HepG2 (cell line): ENCODE results near the gene TBC1D20. TPM values are rescaled to one million over a fixed set of nuclear protein-coding genes. Genes with fewer than 3 reads are reported as not detected.
A peak's percentile ranks its signal among the peaks of the same experiment; 100 is the strongest.

ENCODE experiments used
- ATF7 ChIP-seq, 2 experiments: fragments of 450-650 bp in 1 of 2; sonication (generic) in 1 of 2; formaldehyde crosslinking in 1 of 2; IDR thresholded peaks; 2 replicates each; pipeline versions ENCODE4 v1.4.0 to v1.6.1; 2016 to 2020; ENCODE audit warnings: antibody characterized with exemption in 1 of 2, mild to moderate bottlenecking in 1 of 2, missing genetic modification reagents in 1 of 2
- HHEX ChIP-seq: IDR thresholded peaks from 2 replicates; pipeline ENCODE4 v1.6.1; 2016; ENCODE audit warnings: control low read depth
- ZNF724P ChIP-seq: sonication (generic); formaldehyde crosslinking; IDR thresholded peaks from 2 replicates; pipeline ENCODE4 v1.8.0; 2022; ENCODE audit warnings: missing genetic modification reagents, borderline replicate concordance
- polyA plus RNA-seq, 8 experiments: library from polyadenylated mRNA; depleted of rRNA in 3 of 8; stranded (reverse) in 7 of 8; unstranded in 1 of 8; fragments of >200 nt; fragmentation: Illumina TruSeq in 4 of 8; extraction: Trizol in 4 of 8; gene quantifications; 2 replicates each; pipeline versions ENCODE4 v1.2.1 to v1.2.3, GENCODE V29; 2011 to 2016; ENCODE audit warnings: low read depth in 4 of 8, missing spikeins in 1 of 8, mixed read lengths in 1 of 8; ENCODE audit not compliant: insufficient read depth in 1 of 8
- total RNA-seq, 5 experiments: library from RNA; depleted of rRNA; stranded (reverse); fragments of >200 nt; fragmentation: Illumina TruSeq; extraction: Trizol; gene quantifications; 2 replicates each; pipeline ENCODE4 v1.2.3, GENCODE V29; 2016; ENCODE audit warnings: low read depth in 1 of 5
- TF ChIP-seq, protein P1 (sequence below): sonication (generic); formaldehyde crosslinking; IDR thresholded peaks from 2 replicates; pipeline ENCODE4 v1.5.1; 2020; ENCODE audit warnings: mild to moderate bottlenecking, missing genetic modification reagents, borderline replicate concordance
- TF ChIP-seq, protein P2 (sequence below): sonication (generic); formaldehyde crosslinking; IDR thresholded peaks from 2 replicates; pipeline ENCODE4 v1.8.1; 2023; ENCODE audit warnings: missing genetic modification reagents, inconsistent platforms, borderline replicate concordance
- TF ChIP-seq, protein P3 (sequence below): sonication (generic); formaldehyde crosslinking; IDR thresholded peaks from 2 replicates; pipeline ENCODE4 v1.8.1; 2022; ENCODE audit warnings: mild to moderate bottlenecking, missing genetic modification reagents
- TF ChIP-seq, protein P4 (sequence below): sonication (generic); formaldehyde crosslinking; IDR thresholded peaks from one replicate; pipeline ENCODE4 v1.5.1; 2020; ENCODE audit warnings: mild to moderate bottlenecking, missing genetic modification reagents; ENCODE audit errors: not compliant biosample characterization
- TF ChIP-seq, protein P5 (sequence below): IDR thresholded peaks from 2 replicates; pipeline ENCODE4 v1.6.1; 2018; ENCODE audit warnings: missing genetic modification reagents

TBC1D20 gene
- total and polyA plus RNA-seq, 2 of the 13 experiments (the other 11 are each of a cell fraction or from before 2014, with no cell fraction given), result 36.6 to 47.1 TPM

DNA sequence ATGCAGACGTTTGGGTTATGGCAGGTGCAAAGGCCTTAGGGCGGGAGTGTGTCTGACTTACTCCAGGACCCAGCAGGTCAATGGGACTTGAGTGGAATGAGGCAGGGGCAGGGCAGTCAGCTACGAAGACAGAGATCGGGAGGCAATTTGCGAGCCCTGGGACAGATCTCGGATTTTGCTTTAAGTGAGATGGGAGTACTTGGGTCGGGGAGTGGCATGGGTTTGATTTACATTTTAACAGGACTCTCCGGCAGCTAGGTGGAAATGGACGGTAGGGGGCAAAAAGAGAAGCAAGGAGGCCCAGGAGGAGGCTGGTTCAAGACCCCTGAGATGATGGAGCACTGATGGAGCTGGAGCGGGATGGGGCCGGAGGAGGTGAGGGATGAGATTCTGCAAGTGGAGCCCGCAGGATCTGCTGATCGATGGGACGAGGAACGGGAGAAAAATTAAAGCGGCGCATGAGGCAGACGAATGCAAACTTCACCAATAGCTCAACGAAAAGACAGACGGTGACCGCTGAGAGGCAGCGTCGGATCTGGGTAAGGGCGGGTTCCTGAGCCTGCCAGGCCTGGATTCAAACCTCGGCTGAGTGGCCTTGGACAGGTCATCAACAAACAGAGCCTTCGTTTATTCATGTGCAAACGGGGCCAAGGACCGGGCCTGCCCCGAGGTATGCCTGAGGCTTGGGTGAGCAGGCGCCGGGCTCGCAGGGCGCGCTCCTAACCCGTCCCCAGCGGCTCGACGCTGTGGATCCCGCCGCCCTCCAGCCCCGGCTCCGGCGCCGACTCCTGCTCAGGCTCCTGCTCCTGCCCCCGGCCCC lies 55.0 kb downstream of the TBC1D20 start (continued):
- TF ChIP-seq, protein P1, sequence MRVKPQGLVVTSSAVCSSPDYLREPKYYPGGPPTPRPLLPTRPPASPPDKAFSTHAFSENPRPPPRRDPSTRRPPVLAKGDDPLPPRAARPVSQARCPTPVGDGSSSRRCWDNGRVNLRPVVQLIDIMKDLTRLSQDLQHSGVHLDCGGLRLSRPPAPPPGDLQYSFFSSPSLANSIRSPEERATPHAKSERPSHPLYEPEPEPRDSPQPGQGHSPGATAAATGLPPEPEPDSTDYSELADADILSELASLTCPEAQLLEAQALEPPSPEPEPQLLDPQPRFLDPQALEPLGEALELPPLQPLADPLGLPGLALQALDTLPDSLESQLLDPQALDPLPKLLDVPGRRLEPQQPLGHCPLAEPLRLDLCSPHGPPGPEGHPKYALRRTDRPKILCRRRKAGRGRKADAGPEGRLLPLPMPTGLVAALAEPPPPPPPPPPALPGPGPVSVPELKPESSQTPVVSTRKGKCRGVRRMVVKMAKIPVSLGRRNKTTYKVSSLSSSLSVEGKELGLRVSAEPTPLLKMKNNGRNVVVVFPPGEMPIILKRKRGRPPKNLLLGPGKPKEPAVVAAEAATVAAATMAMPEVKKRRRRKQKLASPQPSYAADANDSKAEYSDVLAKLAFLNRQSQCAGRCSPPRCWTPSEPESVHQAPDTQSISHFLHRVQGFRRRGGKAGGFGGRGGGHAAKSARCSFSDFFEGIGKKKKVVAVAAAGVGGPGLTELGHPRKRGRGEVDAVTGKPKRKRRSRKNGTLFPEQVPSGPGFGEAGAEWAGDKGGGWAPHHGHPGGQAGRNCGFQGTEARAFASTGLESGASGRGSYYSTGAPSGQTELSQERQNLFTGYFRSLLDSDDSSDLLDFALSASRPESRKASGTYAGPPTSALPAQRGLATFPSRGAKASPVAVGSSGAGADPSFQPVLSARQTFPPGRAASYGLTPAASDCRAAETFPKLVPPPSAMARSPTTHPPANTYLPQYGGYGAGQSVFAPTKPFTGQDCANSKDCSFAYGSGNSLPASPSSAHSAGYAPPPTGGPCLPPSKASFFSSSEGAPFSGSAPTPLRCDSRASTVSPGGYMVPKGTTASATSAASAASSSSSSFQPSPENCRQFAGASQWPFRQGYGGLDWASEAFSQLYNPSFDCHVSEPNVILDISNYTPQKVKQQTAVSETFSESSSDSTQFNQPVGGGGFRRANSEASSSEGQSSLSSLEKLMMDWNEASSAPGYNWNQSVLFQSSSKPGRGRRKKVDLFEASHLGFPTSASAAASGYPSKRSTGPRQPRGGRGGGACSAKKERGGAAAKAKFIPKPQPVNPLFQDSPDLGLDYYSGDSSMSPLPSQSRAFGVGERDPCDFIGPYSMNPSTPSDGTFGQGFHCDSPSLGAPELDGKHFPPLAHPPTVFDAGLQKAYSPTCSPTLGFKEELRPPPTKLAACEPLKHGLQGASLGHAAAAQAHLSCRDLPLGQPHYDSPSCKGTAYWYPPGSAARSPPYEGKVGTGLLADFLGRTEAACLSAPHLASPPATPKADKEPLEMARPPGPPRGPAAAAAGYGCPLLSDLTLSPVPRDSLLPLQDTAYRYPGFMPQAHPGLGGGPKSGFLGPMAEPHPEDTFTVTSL, result peak; percentile 10; the same call in 1 of the 2 replicates
- TF ChIP-seq, protein P2, sequence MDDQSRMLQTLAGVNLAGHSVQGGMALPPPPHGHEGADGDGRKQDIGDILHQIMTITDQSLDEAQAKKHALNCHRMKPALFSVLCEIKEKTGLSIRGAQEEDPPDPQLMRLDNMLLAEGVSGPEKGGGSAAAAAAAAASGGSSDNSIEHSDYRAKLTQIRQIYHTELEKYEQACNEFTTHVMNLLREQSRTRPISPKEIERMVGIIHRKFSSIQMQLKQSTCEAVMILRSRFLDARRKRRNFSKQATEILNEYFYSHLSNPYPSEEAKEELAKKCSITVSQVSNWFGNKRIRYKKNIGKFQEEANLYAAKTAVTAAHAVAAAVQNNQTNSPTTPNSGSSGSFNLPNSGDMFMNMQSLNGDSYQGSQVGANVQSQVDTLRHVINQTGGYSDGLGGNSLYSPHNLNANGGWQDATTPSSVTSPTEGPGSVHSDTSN (CRISPR knock-in tag), result 0 out of 2 replicates have a peak, but pooled peaks have one; percentile 34
- peak; percentile 64 for TF ChIP-seq ZNF724P (CRISPR knock-in tag)
- TF ChIP-seq, protein P3, sequence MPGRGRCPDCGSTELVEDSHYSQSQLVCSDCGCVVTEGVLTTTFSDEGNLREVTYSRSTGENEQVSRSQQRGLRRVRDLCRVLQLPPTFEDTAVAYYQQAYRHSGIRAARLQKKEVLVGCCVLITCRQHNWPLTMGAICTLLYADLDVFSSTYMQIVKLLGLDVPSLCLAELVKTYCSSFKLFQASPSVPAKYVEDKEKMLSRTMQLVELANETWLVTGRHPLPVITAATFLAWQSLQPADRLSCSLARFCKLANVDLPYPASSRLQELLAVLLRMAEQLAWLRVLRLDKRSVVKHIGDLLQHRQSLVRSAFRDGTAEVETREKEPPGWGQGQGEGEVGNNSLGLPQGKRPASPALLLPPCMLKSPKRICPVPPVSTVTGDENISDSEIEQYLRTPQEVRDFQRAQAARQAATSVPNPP (CRISPR knock-in tag), result peak; percentile 84; the same call in 1 of the 2 replicates
- TF ChIP-seq ATF7 (IDR thresholded peaks at IDR 0.05), result no peak
- TF ChIP-seq ATF7 (CRISPR knock-in tag; IDR thresholded peaks at IDR 0.05), result peak; percentile 24
- TF ChIP-seq, protein P4, sequence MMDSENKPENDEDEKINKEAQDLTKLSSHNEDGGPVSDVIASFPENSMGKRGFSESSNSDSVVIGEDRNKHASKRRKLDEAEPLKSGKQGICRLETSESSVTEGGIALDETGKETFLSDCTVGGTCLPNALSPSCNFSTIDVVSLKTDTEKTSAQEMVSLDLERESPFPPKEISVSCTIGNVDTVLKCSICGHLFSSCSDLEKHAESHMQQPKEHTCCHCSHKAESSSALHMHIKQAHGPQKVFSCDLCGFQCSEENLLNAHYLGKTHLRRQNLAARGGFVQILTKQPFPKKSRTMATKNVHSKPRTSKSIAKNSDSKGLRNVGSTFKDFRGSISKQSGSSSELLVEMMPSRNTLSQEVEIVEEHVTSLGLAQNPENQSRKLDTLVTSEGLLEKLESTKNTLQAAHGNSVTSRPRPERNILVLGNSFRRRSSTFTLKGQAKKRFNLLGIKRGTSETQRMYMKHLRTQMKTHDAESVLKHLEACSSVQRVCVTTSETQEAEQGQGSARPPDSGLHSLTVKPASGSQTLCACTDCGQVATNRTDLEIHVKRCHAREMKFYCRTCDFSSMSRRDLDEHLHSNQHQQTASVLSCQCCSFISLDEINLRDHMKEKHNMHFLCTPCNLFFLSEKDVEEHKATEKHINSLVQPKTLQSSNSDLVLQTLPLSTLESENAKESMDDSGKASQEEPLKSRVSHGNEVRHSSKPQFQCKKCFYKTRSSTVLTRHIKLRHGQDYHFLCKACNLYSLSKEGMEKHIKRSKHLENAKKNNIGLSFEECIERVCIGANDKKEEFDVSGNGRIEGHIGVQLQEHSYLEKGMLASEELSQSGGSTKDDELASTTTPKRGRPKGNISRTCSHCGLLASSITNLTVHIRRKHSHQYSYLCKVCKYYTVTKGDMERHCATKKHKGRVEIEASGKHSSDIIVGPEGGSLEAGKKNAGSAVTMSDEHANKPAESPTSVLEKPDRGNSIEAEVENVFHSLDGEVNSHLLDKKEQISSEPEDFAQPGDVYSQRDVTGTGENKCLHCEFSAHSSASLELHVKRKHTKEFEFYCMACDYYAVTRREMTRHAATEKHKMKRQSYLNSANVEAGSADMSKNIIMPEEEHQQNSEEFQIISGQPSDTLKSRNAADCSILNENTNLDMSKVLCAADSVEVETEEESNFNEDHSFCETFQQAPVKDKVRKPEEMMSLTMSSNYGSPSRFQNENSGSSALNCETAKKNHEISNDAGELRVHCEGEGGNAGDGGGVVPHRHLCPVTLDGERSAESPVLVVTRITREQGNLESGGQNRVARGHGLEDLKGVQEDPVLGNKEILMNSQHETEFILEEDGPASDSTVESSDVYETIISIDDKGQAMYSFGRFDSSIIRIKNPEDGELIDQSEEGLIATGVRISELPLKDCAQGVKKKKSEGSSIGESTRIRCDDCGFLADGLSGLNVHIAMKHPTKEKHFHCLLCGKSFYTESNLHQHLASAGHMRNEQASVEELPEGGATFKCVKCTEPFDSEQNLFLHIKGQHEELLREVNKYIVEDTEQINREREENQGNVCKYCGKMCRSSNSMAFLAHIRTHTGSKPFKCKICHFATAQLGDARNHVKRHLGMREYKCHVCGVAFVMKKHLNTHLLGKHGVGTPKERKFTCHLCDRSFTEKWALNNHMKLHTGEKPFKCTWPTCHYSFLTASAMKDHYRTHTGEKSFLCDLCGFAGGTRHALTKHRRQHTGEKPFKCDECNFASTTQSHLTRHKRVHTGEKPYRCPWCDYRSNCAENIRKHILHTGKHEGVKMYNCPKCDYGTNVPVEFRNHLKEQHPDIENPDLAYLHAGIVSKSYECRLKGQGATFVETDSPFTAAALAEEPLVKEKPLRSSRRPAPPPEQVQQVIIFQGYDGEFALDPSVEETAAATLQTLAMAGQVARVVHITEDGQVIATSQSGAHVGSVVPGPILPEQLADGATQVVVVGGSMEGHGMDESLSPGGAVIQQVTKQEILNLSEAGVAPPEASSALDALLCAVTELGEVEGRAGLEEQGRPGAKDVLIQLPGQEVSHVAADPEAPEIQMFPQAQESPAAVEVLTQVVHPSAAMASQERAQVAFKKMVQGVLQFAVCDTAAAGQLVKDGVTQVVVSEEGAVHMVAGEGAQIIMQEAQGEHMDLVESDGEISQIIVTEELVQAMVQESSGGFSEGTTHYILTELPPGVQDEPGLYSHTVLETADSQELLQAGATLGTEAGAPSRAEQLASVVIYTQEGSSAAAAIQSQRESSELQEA (CRISPR knock-in tag), result peak; percentile 69
- TF ChIP-seq, protein P5, sequence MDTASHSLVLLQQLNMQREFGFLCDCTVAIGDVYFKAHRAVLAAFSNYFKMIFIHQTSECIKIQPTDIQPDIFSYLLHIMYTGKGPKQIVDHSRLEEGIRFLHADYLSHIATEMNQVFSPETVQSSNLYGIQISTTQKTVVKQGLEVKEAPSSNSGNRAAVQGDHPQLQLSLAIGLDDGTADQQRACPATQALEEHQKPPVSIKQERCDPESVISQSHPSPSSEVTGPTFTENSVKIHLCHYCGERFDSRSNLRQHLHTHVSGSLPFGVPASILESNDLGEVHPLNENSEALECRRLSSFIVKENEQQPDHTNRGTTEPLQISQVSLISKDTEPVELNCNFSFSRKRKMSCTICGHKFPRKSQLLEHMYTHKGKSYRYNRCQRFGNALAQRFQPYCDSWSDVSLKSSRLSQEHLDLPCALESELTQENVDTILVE (CRISPR knock-in tag), result peak; percentile 89
- TF ChIP-seq HHEX (CRISPR knock-in tag), result no peak
